ENCODE measurements around the gene VIT. TPM values are rescaled to one million over a fixed set of nuclear protein-coding genes. Genes with fewer than 3 reads are reported as not detected.

The VIT gene
- total RNA-seq, 4 donors from 2014 or later = 21.3 to 42.7 (median 28.9) TPM

- Histone ChIP-seq H3K36me3 (peaks cover 2 to 84% of the 10 kb centered on the region in 2 donors), H3K27me3 (no peaks in the 10 kb centered on the region), H3K27ac (no peak overlapping the region), H3K4me1 (no peaks in the 10 kb centered on the region), H3K4me3 (no peak overlapping the region), H3K9me3 (no peaks in the 10 kb centered on the region)
- WGBS, 2 donors (ENCODE audit: low coverage in 1 of 2) = 75 to 85% methylated on average over 2 of the region's 2 CpGs
- TF ChIP-seq EP300 (IDR thresholded peaks at IDR 0.05) (no peak), POLR2AphosphoS5 (IDR thresholded peaks at IDR 0.05) (no peak), CTCF (IDR thresholded peaks at IDR 0.05) (no peak), POLR2A (IDR thresholded peaks at IDR 0.05) (no peak)
- no peak for ATAC-seq
These were observed 157.7 kb downstream of the VIT start for GRCh38 chr2:36854241-36854640.

GRCh38 chr2:36855429-36855828 is 158.9 kb downstream of the VIT start:
- no peaks in the 10 kb centered on the region for H3K4me1 ChIP-seq
- H3K9me3 ChIP-seq = no peaks in the 10 kb centered on the region
- H3K27me3 ChIP-seq = no peaks in the 10 kb centered on the region
- TF ChIP-seq EP300 (IDR thresholded peaks at IDR 0.05) (no peak), POLR2AphosphoS5 (IDR thresholded peaks at IDR 0.05) (no peak), CTCF (IDR thresholded peaks at IDR 0.05) (no peak), POLR2A (IDR thresholded peaks at IDR 0.05) (no peak)
- no peak overlapping the region for H3K4me3 ChIP-seq
- peaks cover 0 to 83% of the 10 kb centered on the region in 2 donors for H3K36me3 ChIP-seq
- 100% methylated on average over 2 of the region's 2 CpGs for WGBS, 2 donors (ENCODE audit: low coverage in 1 of 2)
- H3K27ac ChIP-seq = no peak overlapping the region
- no peak for ATAC-seq

- Histone ChIP-seq H3K27ac (no peak overlapping the region), H3K4me1 (no peaks in the 10 kb centered on the region), H3K9me3 (no peaks in the 10 kb centered on the region), H3K36me3 (peaks cover 0 to 69% of the 10 kb centered on the region in 2 donors), H3K27me3 (no peaks in the 10 kb centered on the region), H3K4me3 (no peak overlapping the region)
- 86 to 100% methylated on average over 1 to 5 of the region's 5 CpGs for WGBS, 2 donors (ENCODE audit: low coverage in 1 of 2)
- ATAC-seq = no peak
- TF ChIP-seq POLR2AphosphoS5 (IDR thresholded peaks at IDR 0.05) (no peak), CTCF (IDR thresholded peaks at IDR 0.05) (no peak), EP300 (IDR thresholded peaks at IDR 0.05) (no peak), POLR2A (IDR thresholded peaks at IDR 0.05) (no peak)
These were observed 161.2 kb downstream of the VIT start for GRCh38 chr2:36857713-36858112.

- Histone ChIP-seq H3K4me1 (no peaks in the 10 kb centered on the region), H3K9me3 (no peaks in the 10 kb centered on the region), H3K36me3 (peaks cover 0 to 61% of the 10 kb centered on the region in 2 donors), H3K27ac (no peak overlapping the region), H3K4me3 (no peak overlapping the region), H3K27me3 (no peaks in the 10 kb centered on the region)
- TF ChIP-seq CTCF (IDR thresholded peaks at IDR 0.05) = no peak
- no peak for TF ChIP-seq EP300 (IDR thresholded peaks at IDR 0.05)
- no peak for TF ChIP-seq POLR2A (IDR thresholded peaks at IDR 0.05)
- no peak for TF ChIP-seq POLR2AphosphoS5 (IDR thresholded peaks at IDR 0.05)
- ATAC-seq = no peak
These were observed 162.3 kb downstream of the VIT start for GRCh38 chr2:36858551-36859365.

GRCh38 chr2:36859366-36859792 is 162.9 kb downstream of the VIT start:
- H3K4me1 ChIP-seq = no peaks in the 10 kb centered on the region
- no peak for ATAC-seq
- WGBS, 2 donors (ENCODE audit: low coverage in 1 of 2) = 50 to 95% methylated on average over 1 of the region's 1 CpG
- no peak overlapping the region for H3K27ac ChIP-seq
- no peaks in the 10 kb centered on the region for H3K27me3 ChIP-seq
- H3K9me3 ChIP-seq = no peaks in the 10 kb centered on the region
- peaks cover 0 to 60% of the 10 kb centered on the region in 2 donors for H3K36me3 ChIP-seq
- no peak for TF ChIP-seq POLR2AphosphoS5 (IDR thresholded peaks at IDR 0.05)
- no peak overlapping the region for H3K4me3 ChIP-seq
